ENCODE data around the gene LAMA2. TPM values are rescaled to one million over a fixed set of nuclear protein-coding genes. Genes with fewer than 3 reads are reported as not detected.

Gene LAMA2
- total RNA-seq, 1 experiment from 2014 or later: 4.2 TPM

DNA sequence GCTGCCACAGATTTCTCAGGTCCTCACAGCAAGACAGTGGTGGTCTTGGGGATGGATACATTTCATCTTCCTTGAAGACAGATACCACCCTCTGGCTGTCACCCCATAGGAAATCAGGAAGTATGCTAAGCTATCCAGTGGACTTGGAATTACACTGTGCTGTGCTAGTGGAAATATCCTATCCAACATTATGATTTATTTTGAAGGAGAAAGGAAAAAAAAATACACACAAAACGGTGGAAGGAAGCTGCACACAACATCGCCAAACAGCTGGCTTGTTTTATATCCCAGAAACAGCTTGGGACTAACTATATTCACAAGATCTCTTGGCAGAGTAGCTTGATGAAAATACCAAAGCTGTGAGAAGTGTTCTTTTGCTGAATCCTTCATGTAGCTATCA, 257.6 kb downstream of the LAMA2 start:
- Histone ChIP-seq H2BK20ac (ENCODE audit: low read depth, low read length, poor library complexity, severe bottlenecking) (no peak overlapping the region), H2BK12ac (ENCODE audit: insufficient read length, low read depth, low read length) (no peak overlapping the region), H3K56ac (ENCODE audit: insufficient read length, low read depth, low read length) (no peak overlapping the region), H3K79me1 (ENCODE audit: insufficient read depth, low read depth, low read length, poor library complexity, severe bottlenecking) (no peaks in the 10 kb centered on the region), H2BK5ac (ENCODE audit: insufficient read length, low read length) (no peak overlapping the region), H3T11ph (ENCODE audit: low read length) (no peak overlapping the region), H2AFZ (ENCODE audit: low read length) (no peak overlapping the region), H3K4me1 (ENCODE audit: insufficient read depth, low read length) (no peaks in the 10 kb centered on the region), H4K91ac (ENCODE audit: insufficient read length, low read depth, low read length) (no peak overlapping the region), H2AK5ac (ENCODE audit: insufficient read length, low read length) (no peak overlapping the region), H3K4me2 (ENCODE audit: insufficient read depth, insufficient read length, low read length) (no peak overlapping the region), H3K14ac (ENCODE audit: insufficient read depth, low read length) (no peak overlapping the region), H3K23ac (ENCODE audit: insufficient read length, low read depth, low read length) (no peak overlapping the region), H4K20me1 (ENCODE audit: control insufficient read depth, insufficient read depth, insufficient read length) (no peaks in the 10 kb centered on the region), H3K18ac (ENCODE audit: insufficient read length, low read depth, low read length) (no peak overlapping the region), H2BK15ac (ENCODE audit: low read depth, low read length) (no peak overlapping the region), H3K9me3 (ENCODE audit: control insufficient read depth, low read depth, low read length) (no peaks in the 10 kb centered on the region), H3K27ac (ENCODE audit: insufficient read length, low read depth, low read length) (no peak overlapping the region), H3K23me2 (ENCODE audit: insufficient read length, low read depth, low read length, poor library complexity, severe bottlenecking) (no peaks in the 10 kb centered on the region), H3K79me2 (ENCODE audit: insufficient read depth, low read length) (no peaks in the 10 kb centered on the region), H4K5ac (ENCODE audit: insufficient read length, low read depth, low read length) (no peak overlapping the region), H3K4ac (ENCODE audit: low read depth, low read length) (no peak overlapping the region), H2BK120ac (ENCODE audit: low read depth, low read length, poor library complexity, severe bottlenecking) (no peak overlapping the region), H3K27me3 (ENCODE audit: insufficient read depth, low read length) (no peaks in the 10 kb centered on the region), H4K8ac (replicated peaks; ENCODE audit: insufficient read length, low read depth, low read length) (no peak overlapping the region), H3K9ac (ENCODE audit: extremely low read depth, insufficient read length, low read length) (no peak overlapping the region)
- no peaks in the 10 kb centered on the region for H3K27me3 Mint-ChIP-seq (ENCODE audit: low read depth)
- no peaks in the 10 kb centered on the region for H3K36me3 Mint-ChIP-seq (ENCODE audit: insufficient read depth in 1 of 3, low read depth in 3 of 3)
- no peak overlapping the region for H3K4me3 Mint-ChIP-seq
- no peaks in the 10 kb centered on the region for H3K4me1 Mint-ChIP-seq
- no CpG with 5 or more reads among the region's 2 CpGs for WGBS (ENCODE audit: extremely low coverage, insufficient read length, low lambda C conversion rate)
- TF ChIP-seq CTCF (conservative IDR thresholded peaks at IDR 0.05): no peak
- no peak overlapping the region for H3K27ac Mint-ChIP-seq
- H3K9me3 Mint-ChIP-seq: no peaks in the 10 kb centered on the region
- DNase-seq: no peak
